ENCODE measurements around the gene PCDHGA12. TPM values are rescaled to one million over a fixed set of nuclear protein-coding genes. Genes with fewer than 3 reads are reported as not detected.

Gene PCDHGA12
- total and polyA plus RNA-seq, 10 of the 15 experiments (the other 5 are each of a cell fraction or from before 2014, with no cell fraction given): 0.04 to 0.79 (median 0.36) TPM; not detected in 2

- Histone ChIP-seq H3K4me2 (ENCODE audit: control insufficient read depth, insufficient read depth) (no peak overlapping the region), H3K36me3 (ENCODE audit: control insufficient read depth in 2 of 2, insufficient read depth in 2 of 2, low read length in 1 of 2) (no peaks in the 10 kb centered on the region), H3K4me3 (no peak overlapping the region), H3K27ac (ENCODE audit: control insufficient read depth, insufficient read depth) (no peak overlapping the region), H2AFZ (ENCODE audit: control insufficient read depth, low read depth, low read length) (no peak overlapping the region), H3K4me1 (ENCODE audit: control insufficient read depth, insufficient read depth, low read length) (peaks cover 4% of the 10 kb centered on the region; the same call in 1 of the 2 replicates), H4K20me1 (ENCODE audit: control insufficient read depth, insufficient read depth) (no peaks in the 10 kb centered on the region), H3K27me3 (replicated peaks in 1 of 2; ENCODE audit: control insufficient read depth in 2 of 2, insufficient read depth in 2 of 2, low read length in 1 of 2) (no peaks in the 10 kb centered on the region; a peak in 1 of 4 replicates), H3K9me3 (replicated peaks; ENCODE audit: control insufficient read depth, insufficient read depth, low read length) (peaks cover 15% of the 10 kb centered on the region; the same call in 2 of the 3 replicates), H3K9ac (ENCODE audit: control insufficient read depth, insufficient read depth, low read length) (no peak overlapping the region), H3K79me2 (ENCODE audit: control insufficient read depth, insufficient read depth, low read length) (no peaks in the 10 kb centered on the region)
- in situ Hi-C loops (cut with MboI): loop anchor here (5.0 kb wide), 1 partner anchor 143 kb away; no protein-coding TSS in a partner anchor
- ChIA-PET SMC1A (ENCODE audit: uncharacterized antibody, unreplicated experiment) (interaction anchor here (0.7 to 7.4 kb wide), 6 partner anchors 115 to 1921 kb away, joined by 3 to 67 read pairs (median 5); no protein-coding TSS in a partner anchor), RAD21 (ENCODE audit: unreplicated experiment) (interaction anchor here (2.6 kb wide), 1 partner anchor 105 kb away, joined by 19 read pairs; no protein-coding TSS in a partner anchor), CTCF (interaction anchor here (0.9 to 10.9 kb wide), 8 partner anchors 12 to 148 kb away, joined by 3 to 245 read pairs (median 49); no protein-coding TSS in a partner anchor), POLR2A (interaction anchor here (2.3 kb wide), 1 partner anchor 144 kb away, joined by 8 read pairs; no protein-coding TSS in a partner anchor)
- intact Hi-C loops (cut with micrococcal nuclease; ENCODE audit: unreplicated experiment): no loop called here
- 96% methylated on average over 67 of the region's 74 CpGs for WGBS (ENCODE audit: insufficient coverage, insufficient replicate concordance, low lambda C conversion rate, missing lambda C conversion rate)
- DNase-seq (ENCODE audit: low read depth, low spot score) (no peak), FAIRE-seq (no peak), ATAC-seq (no peak)
- no TSS peak for BruUV-seq (replicated peaks)
- no peak for TF ChIP-seq GATAD2B (conservative IDR thresholded peaks at IDR 0.05; ENCODE audit: low read depth)
- TF ChIP-seq FOS (IDR thresholded peaks at IDR 0.05; ENCODE audit: borderline replicate concordance, extremely low read depth, insufficient read length): no peak
- TF ChIP-seq SMC3 (IDR thresholded peaks at IDR 0.05; ENCODE audit: borderline replicate concordance, low read length): no peak
- no peak for TF ChIP-seq ZNF274 (IDR thresholded peaks at IDR 0.05; ENCODE audit: insufficient read depth, insufficient read length)
- TF ChIP-seq IRF4 (IDR thresholded peaks at IDR 0.05; ENCODE audit: low read depth, low read length): no peak
Measured at GRCh38 chr5:141419074-141419880, 11.0 kb upstream of the PCDHGA12 start.

Data from GM12878 (cell line).